ENCODE results near the gene MED13L. TPM values are rescaled to one million over a fixed set of nuclear protein-coding genes. Genes with fewer than 3 reads are reported as not detected.

MED13L gene
- polyA plus RNA-seq, 1 of the 3 experiments (the other 2 are of a cell fraction): 17.1 TPM

GRCh38 chr12:116183741-116184141, 93.8 kb downstream of the MED13L start:
- Histone ChIP-seq H3K4me2 (no peak overlapping the region), H4K20me1 (ENCODE audit: insufficient read depth) (peaks cover 100% of the 10 kb centered on the region), H3K4me1 (ENCODE audit: control insufficient read depth in 1 of 2, insufficient read depth in 2 of 2, low read depth in 1 of 2, low read length in 1 of 2) (peaks cover 4 to 38% of the 10 kb centered on the region in 2 experiments), H3K4me3 (ENCODE audit: low read depth in 2 of 2, low read length in 1 of 2) (no peak overlapping the region), H3K27me3 (ENCODE audit: insufficient read depth) (no peaks in the 10 kb centered on the region), H3K9ac (no peak overlapping the region), H2AFZ (ENCODE audit: low read depth) (no peak overlapping the region), H3F3A (replicated peaks; ENCODE audit: insufficient read depth) (peaks cover 40% of the 10 kb centered on the region), H3K36me3 (replicated peaks in 1 of 2; ENCODE audit: control insufficient read depth in 1 of 2, insufficient read depth in 2 of 2, low read length in 1 of 2) (peaks cover 0 to 4% of the 10 kb centered on the region in 2 experiments), H3K9me2 (no peaks in the 10 kb centered on the region), H3K9me3 (no peaks in the 10 kb centered on the region), H3K27ac (ENCODE audit: low read depth in 2 of 2, low read length in 1 of 2) (peak overlapping the region in 1 of 2 experiments; percentile 40; a peak in 1 of 4 replicates), H3K79me2 (ENCODE audit: insufficient read depth) (peaks cover 100% of the 10 kb centered on the region)
- no peak for TF ChIP-seq GABPA (IDR thresholded peaks at IDR 0.05; ENCODE audit: low read depth)
- TF ChIP-seq MEF2A (IDR thresholded peaks at IDR 0.05; ENCODE audit: borderline replicate concordance, low read depth): no peak
- TF ChIP-seq CTCF (IDR thresholded peaks at IDR 0.05): no peak
- TF ChIP-seq FOXM1 (IDR thresholded peaks at IDR 0.05; ENCODE audit: low read depth): no peak
- no peak for TF ChIP-seq EP300 (IDR thresholded peaks at IDR 0.05; ENCODE audit: borderline replicate concordance in 1 of 2, low read depth in 1 of 2, low read length in 1 of 2)
- TF ChIP-seq TAF1 (IDR thresholded peaks at IDR 0.05; ENCODE audit: borderline replicate concordance, low read depth, low read length): no peak
- no peak for TF ChIP-seq YY1 (IDR thresholded peaks at IDR 0.05; ENCODE audit: low read depth)
- no peak for TF ChIP-seq RXRA (IDR thresholded peaks at IDR 0.05; ENCODE audit: borderline replicate concordance, low read depth)
- TF ChIP-seq MAX (IDR thresholded peaks at IDR 0.05; ENCODE audit: low read depth): no peak
- no peak for TF ChIP-seq TEAD4 (IDR thresholded peaks at IDR 0.05; ENCODE audit: borderline replicate concordance, insufficient read depth)
- DNase-seq: no peak
- CTCF ChIA-PET: interaction anchor here (0.7 kb wide), 1 partner anchor 31 kb away, joined by 3 read pairs; no protein-coding TSS in a partner anchor
- POLR2A ChIA-PET: no interaction called here

GRCh38 chr12:116182359-116183063, 95.0 kb downstream of the MED13L start:
- no peak for DNase-seq
- H3K9ac ChIP-seq: no peak overlapping the region
- peaks cover 40% of the 10 kb centered on the region for H3F3A ChIP-seq (replicated peaks; ENCODE audit: insufficient read depth)
- WGBS (ENCODE audit: low lambda C conversion rate): 92% methylated on average over 1 of the region's 1 CpG
- CTCF ChIA-PET: no interaction called here
- peaks cover 0 to 4% of the 10 kb centered on the region in 2 experiments for H3K36me3 ChIP-seq (replicated peaks in 1 of 2; ENCODE audit: control insufficient read depth in 1 of 2, insufficient read depth in 2 of 2, low read length in 1 of 2)
- H3K4me2 ChIP-seq: no peak overlapping the region
- H3K27me3 ChIP-seq (ENCODE audit: insufficient read depth): no peaks in the 10 kb centered on the region
- POLR2A ChIA-PET: no interaction called here
- H3K4me3 ChIP-seq (ENCODE audit: low read depth in 2 of 2, low read length in 1 of 2): no peak overlapping the region
- H4K20me1 ChIP-seq (ENCODE audit: insufficient read depth): peaks cover 100% of the 10 kb centered on the region
- no peak for TF ChIP-seq GABPA (IDR thresholded peaks at IDR 0.05; ENCODE audit: low read depth)
- no peak for TF ChIP-seq NRF1 (IDR thresholded peaks at IDR 0.05; ENCODE audit: low read depth, low read length)
- no peak for TF ChIP-seq SIN3A (IDR thresholded peaks at IDR 0.05; ENCODE audit: borderline replicate concordance, low read depth, low read length)
- no peak for TF ChIP-seq TEAD4 (IDR thresholded peaks at IDR 0.05; ENCODE audit: borderline replicate concordance, insufficient read depth)
- TF ChIP-seq PBX3 (IDR thresholded peaks at IDR 0.05): no peak
- TF ChIP-seq EP300 (IDR thresholded peaks at IDR 0.05; ENCODE audit: borderline replicate concordance in 1 of 2, low read depth in 1 of 2, low read length in 1 of 2): no peak
- TF ChIP-seq NFIC (IDR thresholded peaks at IDR 0.05; ENCODE audit: borderline replicate concordance): no peak
- no peak for TF ChIP-seq REST (IDR thresholded peaks at IDR 0.05; ENCODE audit: low read depth, low read length)
- no peak for TF ChIP-seq MXI1 (IDR thresholded peaks at IDR 0.05; ENCODE audit: low read depth, low read length)
- no peak for TF ChIP-seq POLR2AphosphoS5 (IDR thresholded peaks at IDR 0.05; ENCODE audit: low read depth, low read length)
- no peak for TF ChIP-seq MAX (IDR thresholded peaks at IDR 0.05; ENCODE audit: low read depth)
- peaks cover 2 to 28% of the 10 kb centered on the region in 2 experiments; a peak in 3 of 4 replicates for H3K4me1 ChIP-seq (ENCODE audit: control insufficient read depth in 1 of 2, insufficient read depth in 2 of 2, low read depth in 1 of 2, low read length in 1 of 2)
- H2AFZ ChIP-seq (ENCODE audit: low read depth): no peak overlapping the region
- H3K79me2 ChIP-seq (ENCODE audit: insufficient read depth): peaks cover 100% of the 10 kb centered on the region
- no peak overlapping the region for H3K27ac ChIP-seq (ENCODE audit: low read depth in 2 of 2, low read length in 1 of 2)
- no peaks in the 10 kb centered on the region for H3K9me2 ChIP-seq
- no peaks in the 10 kb centered on the region for H3K9me3 ChIP-seq

All from SK-N-SH (cell line).